IgD-negative memory B cell (primary cell): ENCODE measurements around the gene SHROOM3. TPM values are rescaled to one million over a fixed set of nuclear protein-coding genes. Genes with fewer than 3 reads are reported as not detected.

Experiments
- H3K27ac Mint-ChIP-seq, 3 donors: one replicate each; pipeline ENCODE4 v1.8.0; 2020 to 2022; ENCODE audit warnings: mild to moderate bottlenecking in 3 of 3, mixed read lengths in 3 of 3, moderate library complexity in 1 of 3
- H3K27me3 Mint-ChIP-seq: one replicate; pipeline ENCODE4 v1.8.0; 2021; ENCODE audit warnings: mixed read lengths
- H3K36me3 Mint-ChIP-seq: one replicate; pipeline ENCODE4 v1.8.0; 2020; ENCODE audit warnings: mild to moderate bottlenecking, mixed read lengths
- H3K4me1 Mint-ChIP-seq, 3 donors: one replicate each; pipeline ENCODE4 v1.8.0; 2020 to 2022; ENCODE audit warnings: mixed read lengths in 3 of 3, mild to moderate bottlenecking in 1 of 3
- H3K4me3 Mint-ChIP-seq, 4 donors: one replicate each; pipeline ENCODE4 v1.8.0; 2020 to 2022; ENCODE audit warnings: mild to moderate bottlenecking in 4 of 4, mixed read lengths in 4 of 4, moderate library complexity in 3 of 4
- H3K9me3 Mint-ChIP-seq, 3 donors: one replicate each; pipeline ENCODE4 v1.8.0; 2020 to 2021; ENCODE audit warnings: mixed read lengths in 3 of 3, mild to moderate bottlenecking in 1 of 3
- polyA plus RNA-seq: library from polyadenylated mRNA; unstranded; fragments of 300-500 nt; fragmentation: Illumina TruSeq; gene quantifications from one replicate; pipeline ENCODE4 v1.2.3, GENCODE V29; 2021

Gene SHROOM3
- polyA plus RNA-seq, 1 donor from 2014 or later = not detected

DNA sequence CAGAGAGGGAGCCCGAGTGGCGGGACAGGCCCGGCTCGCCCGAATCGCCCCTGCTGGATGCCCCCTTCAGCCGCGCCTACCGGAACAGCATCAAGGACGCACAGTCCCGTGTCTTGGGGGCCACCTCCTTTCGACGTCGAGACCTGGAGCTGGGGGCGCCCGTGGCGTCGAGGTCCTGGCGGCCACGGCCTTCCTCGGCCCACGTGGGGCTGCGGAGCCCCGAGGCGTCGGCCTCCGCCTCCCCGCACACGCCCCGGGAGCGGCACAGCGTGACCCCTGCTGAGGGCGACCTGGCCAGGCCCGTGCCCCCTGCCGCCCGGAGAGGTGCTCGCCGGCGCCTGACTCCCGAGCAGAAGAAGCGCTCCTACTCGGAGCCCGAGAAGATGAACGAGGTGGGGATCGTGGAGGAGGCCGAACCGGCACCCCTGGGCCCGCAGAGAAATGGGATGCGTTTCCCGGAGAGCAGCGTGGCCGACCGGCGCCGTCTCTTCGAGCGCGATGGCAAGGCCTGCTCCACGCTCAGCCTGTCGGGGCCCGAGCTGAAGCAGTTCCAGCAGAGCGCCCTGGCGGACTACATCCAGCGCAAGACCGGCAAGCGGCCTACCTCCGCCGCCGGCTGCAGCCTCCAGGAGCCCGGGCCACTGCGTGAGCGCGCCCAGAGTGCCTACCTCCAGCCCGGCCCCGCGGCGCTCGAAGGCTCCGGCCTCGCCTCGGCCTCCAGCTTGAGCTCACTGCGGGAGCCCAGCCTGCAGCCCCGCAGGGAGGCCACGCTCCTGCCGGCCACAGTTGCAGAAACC lies 306.0 kb downstream of the SHROOM3 start:
- H3K27me3 Mint-ChIP-seq = no peaks in the 10 kb centered on the region
- no peaks in the 10 kb centered on the region for H3K4me1 Mint-ChIP-seq
- no peaks in the 10 kb centered on the region for H3K36me3 Mint-ChIP-seq
- H3K9me3 Mint-ChIP-seq = peaks cover 0 to 3% (median 0%) of the 10 kb centered on the region in 3 donors
- no peak overlapping the region for H3K4me3 Mint-ChIP-seq
- H3K27ac Mint-ChIP-seq = no peak overlapping the region

GRCh38 chr4:76741663-76742020 lies 306.6 kb downstream of the SHROOM3 start:
- Mint-ChIP-seq H3K27ac (no peak overlapping the region), H3K4me3 (no peak overlapping the region), H3K4me1 (no peaks in the 10 kb centered on the region), H3K36me3 (no peaks in the 10 kb centered on the region), H3K27me3 (no peaks in the 10 kb centered on the region), H3K9me3 (peaks cover 0 to 3% (median 0%) of the 10 kb centered on the region in 3 donors)

DNA sequence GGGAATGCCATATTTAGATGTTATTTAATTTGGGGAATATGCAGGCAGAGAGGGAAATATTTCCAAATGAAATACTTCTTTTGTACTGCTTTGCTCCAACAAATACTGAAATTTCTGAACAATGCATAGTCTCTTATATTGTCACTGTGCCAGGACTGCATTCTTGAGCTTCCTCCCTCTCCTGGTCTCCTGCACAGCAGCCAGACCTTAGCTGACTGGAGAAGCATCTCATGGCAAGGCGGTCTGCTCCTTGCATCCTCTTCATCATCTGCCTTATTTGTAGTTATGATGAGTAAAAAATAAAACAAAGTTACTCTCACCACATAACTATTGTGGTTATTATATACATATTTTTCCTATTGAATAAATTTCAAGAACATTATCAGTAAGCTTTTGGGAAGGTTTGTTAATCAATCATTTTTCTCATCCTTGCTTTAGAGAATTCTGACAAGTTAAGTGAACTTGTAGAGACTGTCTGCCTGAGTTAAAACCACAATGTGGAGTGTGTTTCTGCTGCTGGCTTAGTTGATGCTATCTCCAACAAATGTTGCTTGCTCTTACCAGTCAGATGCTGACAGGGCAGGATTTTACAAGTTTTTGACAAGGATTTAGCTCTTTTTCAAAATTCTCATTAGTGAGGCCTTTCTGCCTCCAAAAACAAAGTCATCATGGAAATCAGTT lies 309.4 kb downstream of the SHROOM3 start:
- Mint-ChIP-seq H3K36me3 (no peaks in the 10 kb centered on the region), H3K4me1 (no peaks in the 10 kb centered on the region), H3K9me3 (peaks cover 0 to 3% (median 0%) of the 10 kb centered on the region in 3 donors), H3K27me3 (peaks cover 2% of the 10 kb centered on the region), H3K4me3 (no peak overlapping the region), H3K27ac (no peak overlapping the region)

- Mint-ChIP-seq H3K9me3 (no peaks in the 10 kb centered on the region), H3K36me3 (no peaks in the 10 kb centered on the region), H3K27ac (no peak overlapping the region), H3K27me3 (peaks cover 7% of the 10 kb centered on the region), H3K4me1 (no peaks in the 10 kb centered on the region), H3K4me3 (no peak overlapping the region)
These were observed 310.2 kb downstream of the SHROOM3 start for GRCh38 chr4:76745240-76745639.

GRCh38 chr4:76747563-76747962 lies 312.5 kb downstream of the SHROOM3 start:
- H3K9me3 Mint-ChIP-seq = peaks cover 0 to 9% (median 1%) of the 10 kb centered on the region in 3 donors
- H3K27me3 Mint-ChIP-seq = peaks cover 10% of the 10 kb centered on the region
- no peak overlapping the region for H3K4me3 Mint-ChIP-seq
- H3K4me1 Mint-ChIP-seq = no peaks in the 10 kb centered on the region
- no peaks in the 10 kb centered on the region for H3K36me3 Mint-ChIP-seq
- no peak overlapping the region for H3K27ac Mint-ChIP-seq

DNA sequence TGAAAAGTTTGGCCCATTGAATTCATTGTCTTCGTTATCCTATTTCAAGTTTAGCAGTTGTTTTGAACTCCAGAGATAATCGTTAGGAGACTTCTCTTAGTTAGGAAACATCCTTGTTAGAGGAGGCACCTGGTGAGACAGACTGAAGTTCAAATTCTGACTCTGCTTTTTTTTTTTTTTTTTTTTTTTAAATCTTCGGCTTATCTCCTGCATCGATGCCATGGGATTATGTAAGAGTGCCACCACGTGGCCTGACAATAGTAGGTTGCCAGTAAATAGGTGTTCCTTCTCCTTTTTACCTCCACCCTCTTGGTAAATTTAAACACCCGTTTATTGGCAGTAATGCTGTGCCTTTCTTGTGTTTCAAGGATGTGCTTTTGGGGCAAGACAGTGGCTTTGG lies 313.6 kb downstream of the SHROOM3 start:
- Mint-ChIP-seq H3K4me3 (no peak overlapping the region), H3K9me3 (peaks cover 0 to 9% (median 1%) of the 10 kb centered on the region in 3 donors), H3K36me3 (no peaks in the 10 kb centered on the region), H3K4me1 (no peaks in the 10 kb centered on the region), H3K27me3 (peaks cover 17% of the 10 kb centered on the region), H3K27ac (peak overlapping the region in 1 of 3 donors; percentile 24)

DNA sequence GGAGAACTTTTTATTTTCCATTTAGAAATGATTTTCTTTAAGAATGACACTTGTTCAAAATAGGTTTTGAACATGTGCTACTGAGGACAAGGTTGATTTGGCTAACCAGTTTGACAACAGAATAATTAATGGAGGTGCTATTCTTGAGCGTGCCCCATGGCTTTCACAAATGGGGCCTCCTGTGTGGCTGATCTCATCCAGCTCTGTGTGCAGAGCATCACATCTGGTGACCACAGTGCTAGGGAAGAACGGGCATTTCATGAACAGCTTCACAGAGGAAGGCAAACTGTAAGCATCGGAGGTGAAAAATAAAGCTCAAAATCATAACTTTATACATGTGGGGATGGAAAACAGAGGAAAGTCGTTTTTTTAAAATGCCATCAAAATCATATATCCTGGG lies 314.3 kb downstream of the SHROOM3 start:
- Mint-ChIP-seq H3K4me1 (no peaks in the 10 kb centered on the region), H3K4me3 (no peak overlapping the region), H3K27ac (no peak overlapping the region), H3K9me3 (peaks cover 0 to 9% (median 1%) of the 10 kb centered on the region in 3 donors), H3K27me3 (peaks cover 17% of the 10 kb centered on the region), H3K36me3 (no peaks in the 10 kb centered on the region)

DNA sequence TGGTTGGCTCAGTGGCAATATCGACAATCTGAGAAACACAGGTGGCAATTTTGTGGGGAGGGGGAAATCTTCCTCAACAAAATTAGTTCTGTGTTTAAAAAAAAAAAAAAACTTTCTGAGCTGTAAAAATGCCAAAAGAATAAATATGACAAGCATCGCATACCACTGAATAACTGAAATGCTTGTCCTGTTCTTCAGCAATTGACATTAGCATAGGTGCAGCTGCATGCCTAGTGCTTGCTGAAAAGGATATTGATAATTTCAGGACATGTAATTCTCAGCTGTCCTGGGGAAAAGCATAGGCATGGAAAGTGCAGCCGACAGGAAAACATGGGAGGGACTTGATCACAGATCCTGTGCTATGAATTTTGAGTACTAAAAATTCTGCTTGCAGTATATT lies 315.7 kb downstream of the SHROOM3 start:
- no peaks in the 10 kb centered on the region for H3K36me3 Mint-ChIP-seq
- no peak overlapping the region for H3K4me3 Mint-ChIP-seq
- H3K9me3 Mint-ChIP-seq = peaks cover 0 to 9% (median 1%) of the 10 kb centered on the region in 3 donors
- no peak overlapping the region for H3K27ac Mint-ChIP-seq
- peaks cover 20% of the 10 kb centered on the region for H3K27me3 Mint-ChIP-seq
- H3K4me1 Mint-ChIP-seq = no peaks in the 10 kb centered on the region

- H3K36me3 Mint-ChIP-seq = no peaks in the 10 kb centered on the region
- no peak overlapping the region for H3K27ac Mint-ChIP-seq
- H3K9me3 Mint-ChIP-seq = peaks cover 0 to 9% (median 1%) of the 10 kb centered on the region in 3 donors
- no peak overlapping the region for H3K4me3 Mint-ChIP-seq
- H3K27me3 Mint-ChIP-seq = peaks cover 20% of the 10 kb centered on the region
- H3K4me1 Mint-ChIP-seq = no peaks in the 10 kb centered on the region
These were observed 316.7 kb downstream of the SHROOM3 start for GRCh38 chr4:76751612-76752343.

DNA sequence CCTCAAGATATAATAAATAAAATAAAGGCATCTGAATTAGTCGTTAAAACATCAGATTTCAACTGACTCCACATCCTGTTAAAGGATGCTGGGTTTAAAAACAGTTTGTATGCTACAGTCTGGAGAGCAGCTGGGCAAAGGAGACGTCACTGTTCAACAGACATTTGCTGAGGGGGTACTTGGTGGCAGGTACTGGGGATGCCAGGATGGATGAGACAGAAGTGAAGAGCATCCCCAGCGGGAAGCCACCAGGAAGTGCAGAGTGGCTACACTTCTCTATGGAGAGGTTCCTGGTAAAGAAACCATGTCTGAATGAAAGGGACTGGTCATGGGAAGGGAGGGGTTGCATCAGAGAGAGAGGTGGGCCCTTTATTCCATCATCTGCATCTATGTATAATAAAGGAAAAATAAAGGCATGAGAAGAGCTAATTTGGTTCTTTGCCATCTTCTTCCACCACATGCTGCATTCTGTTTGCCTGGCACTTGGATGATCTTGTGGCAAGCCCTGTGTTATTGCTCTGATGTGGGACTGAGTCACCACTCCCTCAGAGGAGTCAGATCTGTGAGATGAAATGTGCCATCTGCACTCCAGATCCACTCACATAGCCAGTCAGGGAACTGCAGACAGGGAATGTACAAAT lies 318.0 kb downstream of the SHROOM3 start:
- H3K27ac Mint-ChIP-seq = no peak overlapping the region
- peaks cover 0 to 9% (median 1%) of the 10 kb centered on the region in 3 donors for H3K9me3 Mint-ChIP-seq
- H3K36me3 Mint-ChIP-seq = no peaks in the 10 kb centered on the region
- H3K4me1 Mint-ChIP-seq = no peaks in the 10 kb centered on the region
- peaks cover 20% of the 10 kb centered on the region for H3K27me3 Mint-ChIP-seq
- no peak overlapping the region for H3K4me3 Mint-ChIP-seq

GRCh38 chr4:76753814-76754213 lies 318.8 kb downstream of the SHROOM3 start:
- peaks cover 0 to 9% (median 1%) of the 10 kb centered on the region in 3 donors for H3K9me3 Mint-ChIP-seq
- no peak overlapping the region for H3K4me3 Mint-ChIP-seq
- H3K36me3 Mint-ChIP-seq = no peaks in the 10 kb centered on the region
- no peak overlapping the region for H3K27ac Mint-ChIP-seq
- peaks cover 23% of the 10 kb centered on the region for H3K27me3 Mint-ChIP-seq
- no peaks in the 10 kb centered on the region for H3K4me1 Mint-ChIP-seq

DNA sequence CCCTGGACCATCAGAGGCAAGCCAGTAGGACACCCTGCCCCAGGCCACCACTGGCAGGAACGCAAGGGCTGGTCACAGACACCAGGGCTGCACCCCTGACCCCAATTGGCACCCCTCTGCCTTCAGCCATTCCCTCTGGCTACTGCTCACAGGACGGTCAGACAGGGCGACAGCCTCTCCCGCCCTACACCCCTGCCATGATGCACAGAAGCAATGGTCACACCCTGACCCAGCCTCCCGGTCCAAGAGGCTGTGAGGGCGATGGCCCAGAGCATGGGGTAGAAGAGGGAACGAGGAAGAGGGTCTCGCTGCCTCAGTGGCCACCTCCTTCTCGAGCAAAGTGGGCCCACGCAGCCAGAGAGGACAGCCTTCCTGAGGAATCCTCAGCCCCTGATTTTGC lies 319.4 kb downstream of the SHROOM3 start:
- H3K4me3 Mint-ChIP-seq = no peak overlapping the region
- H3K27me3 Mint-ChIP-seq = peaks cover 20% of the 10 kb centered on the region
- H3K9me3 Mint-ChIP-seq = peaks cover 0 to 9% (median 1%) of the 10 kb centered on the region in 3 donors
- H3K27ac Mint-ChIP-seq = no peak overlapping the region
- no peaks in the 10 kb centered on the region for H3K4me1 Mint-ChIP-seq
- H3K36me3 Mint-ChIP-seq = no peaks in the 10 kb centered on the region

GRCh38 chr4:76755756-76756155 lies 320.7 kb downstream of the SHROOM3 start:
- Mint-ChIP-seq H3K27ac (no peak overlapping the region), H3K36me3 (no peaks in the 10 kb centered on the region), H3K4me3 (no peak overlapping the region), H3K4me1 (no peaks in the 10 kb centered on the region), H3K27me3 (peaks cover 16% of the 10 kb centered on the region), H3K9me3 (peaks cover 0 to 9% (median 1%) of the 10 kb centered on the region in 3 donors)

- peaks cover 0 to 8% (median 1%) of the 10 kb centered on the region in 3 donors for H3K9me3 Mint-ChIP-seq
- H3K27me3 Mint-ChIP-seq = peaks cover 21% of the 10 kb centered on the region
- H3K36me3 Mint-ChIP-seq = no peaks in the 10 kb centered on the region
- no peak overlapping the region for H3K4me3 Mint-ChIP-seq
- H3K27ac Mint-ChIP-seq = peak overlapping the region in 1 of 3 donors; percentile 35
- H3K4me1 Mint-ChIP-seq = no peaks in the 10 kb centered on the region
These were observed 321.4 kb downstream of the SHROOM3 start for GRCh38 chr4:76756416-76756815.
